Dedifferentiated amniotic fluid mesenchymal stem cell (primary cell): ENCODE measurements around the gene PSMA7.

Experiments
- DNase-seq: peaks from one replicate; pipeline ENCODE4 v3.0.0-alpha.2; 2016; ENCODE audit errors: extremely low spot score

PSMA7 gene

GRCh38 chr20:62143081-62143956 lies at the start of gene PSMA7, which contains the start of gene SS18L1:
Gene PSMA7 (minus strand): TSS chr20:62143394. CDS start chr20:62143303, 91 bp downstream.
Gene SS18L1 (plus strand): TSS chr20:62143769. CDS start chr20:62143821, 52 bp downstream.
- peak; percentile 67 for DNase-seq

DNA sequence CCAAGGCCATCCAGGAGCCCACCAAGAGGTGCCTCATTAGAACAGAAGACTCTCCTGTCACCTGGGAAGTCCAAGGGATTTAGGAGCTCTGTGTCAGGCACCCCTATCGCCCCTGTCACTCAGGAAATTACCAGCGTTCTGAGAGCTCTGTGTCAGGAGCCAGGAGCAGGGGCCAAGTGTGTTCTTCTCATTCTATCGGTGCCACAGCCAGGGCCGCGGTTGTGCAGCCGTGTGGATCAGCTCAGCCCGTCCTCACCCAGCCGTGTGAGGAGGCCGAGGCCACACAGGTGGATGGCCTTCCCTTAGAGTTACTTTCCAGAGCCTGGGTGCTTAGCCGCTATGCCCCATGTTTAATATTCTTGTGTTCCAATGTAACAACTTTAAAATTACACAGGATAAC lies 49.4 kb upstream of the PSMA7 start:
- no peak for DNase-seq

DNA sequence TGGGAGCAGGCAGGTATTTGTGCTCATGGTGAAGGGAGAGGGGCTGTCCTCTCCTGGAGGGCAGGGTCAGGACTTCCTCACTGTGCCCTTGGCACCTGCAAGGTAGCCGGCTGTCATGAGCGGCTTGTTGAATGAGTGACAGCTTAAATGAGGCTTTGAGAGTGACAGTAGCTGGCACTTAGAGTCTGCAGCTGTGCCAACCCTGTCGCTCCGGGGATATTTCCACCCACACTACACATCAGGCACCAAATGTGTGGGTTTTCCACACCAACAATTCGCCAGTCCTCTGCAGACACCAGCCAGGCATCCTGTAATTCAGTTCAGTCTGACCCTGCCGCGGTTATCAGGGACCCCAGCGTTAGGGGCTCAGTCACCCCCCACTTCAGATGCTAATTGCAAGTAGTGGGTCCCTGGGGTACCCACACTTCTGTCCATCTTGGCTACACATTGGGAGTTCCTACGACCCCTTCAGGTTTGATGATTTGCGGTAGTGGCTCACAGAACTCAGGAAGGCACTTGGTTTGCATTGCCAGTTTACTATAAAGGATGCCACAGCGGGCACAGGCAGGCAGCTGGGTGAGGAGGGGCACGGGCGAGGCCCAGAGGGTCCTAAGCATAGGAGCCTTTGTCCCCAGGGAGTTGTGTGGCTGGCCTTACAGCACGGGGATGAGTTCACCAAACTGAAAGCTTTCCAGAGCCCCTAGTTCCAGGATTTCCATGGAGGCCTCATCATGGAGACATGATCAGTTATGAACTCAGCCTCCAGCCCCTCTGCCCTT lies 48.8 kb upstream of the PSMA7 start:
- DNase-seq = no peak

- DNase-seq = no peak
Observed at GRCh38 chr20:62190639-62191411, 47.6 kb upstream of the PSMA7 start.

GRCh38 chr20:62186887-62187866 lies 44.0 kb upstream of the PSMA7 start:
- no peak for DNase-seq

DNA sequence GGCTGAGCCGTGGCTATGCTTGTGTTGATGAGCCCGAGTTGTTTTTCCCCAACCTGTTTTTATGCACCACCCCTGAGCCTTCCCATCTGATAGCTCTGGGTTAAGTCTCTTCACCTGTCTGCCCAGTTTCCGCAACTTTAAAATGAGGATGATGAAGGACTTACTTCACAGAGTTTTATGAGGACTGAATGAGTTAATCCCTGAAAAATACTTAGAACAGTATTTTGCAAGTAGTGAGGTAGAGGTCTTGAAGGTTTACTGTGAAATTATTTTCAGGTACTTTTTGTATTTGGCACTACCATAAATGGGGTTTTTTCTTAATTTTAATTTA lies 42.9 kb upstream of the PSMA7 start:
- no peak for DNase-seq

GRCh38 chr20:62183426-62184142 lies 40.4 kb upstream of the PSMA7 start:
- no peak for DNase-seq

GRCh38 chr20:62182469-62183425 lies 39.6 kb upstream of the PSMA7 start, which contains the start of gene MTG2:
Gene MTG2 (plus strand): TSS chr20:62183028. CDS start chr20:62193421, 10,393 bp downstream.
- peak; percentile 95 for DNase-seq

DNA sequence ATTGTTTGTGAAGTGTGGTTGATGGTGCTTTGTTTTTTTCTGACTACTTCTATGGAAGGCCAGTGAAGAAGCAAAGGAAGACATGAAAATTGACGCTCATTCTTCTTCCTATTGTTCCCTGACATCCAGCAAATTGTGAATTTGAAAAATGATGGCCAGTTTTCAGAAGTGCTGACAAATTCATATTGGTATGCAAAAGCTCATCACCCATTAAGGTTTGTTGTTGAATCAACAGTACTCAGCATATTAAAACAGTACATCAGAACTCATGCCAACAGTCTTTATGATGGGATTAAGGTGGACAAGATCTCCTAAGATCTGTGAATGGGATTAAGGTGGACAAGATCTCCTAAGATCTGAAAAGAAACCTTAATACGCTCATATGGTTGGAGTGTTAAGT lies 38.6 kb upstream of the PSMA7 start:
- no peak for DNase-seq

GRCh38 chr20:62179162-62179504 lies 35.9 kb upstream of the PSMA7 start:
- DNase-seq = no peak

DNA sequence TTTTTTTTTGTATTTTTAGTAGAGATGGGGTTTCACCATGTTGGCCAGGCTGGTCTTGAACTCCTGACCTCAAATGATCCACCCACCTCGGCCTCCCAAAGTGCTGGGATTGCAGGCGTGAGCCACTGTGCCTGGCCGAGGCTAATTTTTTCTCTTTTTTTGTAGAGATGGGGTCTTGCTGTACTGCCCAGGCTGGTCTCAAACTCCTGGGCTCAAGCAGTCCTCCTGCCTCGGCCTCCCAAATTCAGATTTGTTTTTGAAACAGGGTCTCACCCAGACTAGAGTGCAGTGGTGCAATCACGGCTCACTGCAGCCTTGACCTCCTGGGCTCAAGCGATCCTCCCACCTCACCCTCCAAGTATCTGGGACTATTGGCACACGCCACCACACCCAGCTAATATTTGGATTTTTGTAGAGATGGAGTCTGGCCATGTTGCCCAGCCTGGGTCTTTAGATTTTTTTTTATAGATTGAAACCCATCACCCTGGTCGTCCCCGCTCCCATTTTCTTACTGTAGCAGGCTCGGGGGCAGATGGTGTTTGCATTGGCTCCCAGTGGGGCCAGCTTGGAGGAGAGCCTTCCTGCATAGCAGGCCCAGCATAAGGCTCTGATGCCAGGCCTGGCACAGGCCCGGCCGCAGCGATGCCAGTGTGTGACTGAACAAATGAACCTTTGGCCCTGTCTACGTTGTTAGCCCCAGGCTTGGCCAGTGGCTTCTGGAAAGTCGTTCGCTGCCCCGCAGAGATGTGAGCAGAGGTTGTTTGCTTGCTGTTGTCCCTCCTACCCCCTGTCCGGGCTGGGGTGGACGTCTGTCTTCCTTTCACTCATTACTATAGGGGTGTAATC lies 35.3 kb upstream of the PSMA7 start:
- no peak for DNase-seq

DNA sequence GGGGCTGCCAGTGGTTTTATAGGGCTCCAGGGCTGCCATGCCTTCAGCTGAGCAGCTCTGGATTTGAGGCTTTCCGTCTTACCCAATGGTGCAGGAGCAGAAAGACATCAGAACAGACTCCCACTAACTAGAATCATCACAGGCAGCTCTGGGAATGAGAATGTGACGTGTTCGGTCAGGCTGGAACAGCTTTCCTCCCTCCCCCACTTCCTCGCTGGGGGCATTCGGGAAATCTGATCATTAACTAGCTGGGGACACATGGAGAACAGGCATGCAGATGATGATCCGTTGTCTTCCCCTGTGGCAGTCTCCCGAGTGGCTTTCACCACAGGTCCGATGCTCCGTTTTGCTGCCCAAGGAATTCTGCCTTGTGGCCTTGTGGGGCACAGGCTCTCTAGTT lies 34.1 kb upstream of the PSMA7 start:
- DNase-seq = no peak

GRCh38 chr20:62176866-62177265 lies 33.7 kb upstream of the PSMA7 start:
- no peak for DNase-seq

GRCh38 chr20:62175711-62176110 lies 32.5 kb upstream of the PSMA7 start:
- no peak for DNase-seq

DNA sequence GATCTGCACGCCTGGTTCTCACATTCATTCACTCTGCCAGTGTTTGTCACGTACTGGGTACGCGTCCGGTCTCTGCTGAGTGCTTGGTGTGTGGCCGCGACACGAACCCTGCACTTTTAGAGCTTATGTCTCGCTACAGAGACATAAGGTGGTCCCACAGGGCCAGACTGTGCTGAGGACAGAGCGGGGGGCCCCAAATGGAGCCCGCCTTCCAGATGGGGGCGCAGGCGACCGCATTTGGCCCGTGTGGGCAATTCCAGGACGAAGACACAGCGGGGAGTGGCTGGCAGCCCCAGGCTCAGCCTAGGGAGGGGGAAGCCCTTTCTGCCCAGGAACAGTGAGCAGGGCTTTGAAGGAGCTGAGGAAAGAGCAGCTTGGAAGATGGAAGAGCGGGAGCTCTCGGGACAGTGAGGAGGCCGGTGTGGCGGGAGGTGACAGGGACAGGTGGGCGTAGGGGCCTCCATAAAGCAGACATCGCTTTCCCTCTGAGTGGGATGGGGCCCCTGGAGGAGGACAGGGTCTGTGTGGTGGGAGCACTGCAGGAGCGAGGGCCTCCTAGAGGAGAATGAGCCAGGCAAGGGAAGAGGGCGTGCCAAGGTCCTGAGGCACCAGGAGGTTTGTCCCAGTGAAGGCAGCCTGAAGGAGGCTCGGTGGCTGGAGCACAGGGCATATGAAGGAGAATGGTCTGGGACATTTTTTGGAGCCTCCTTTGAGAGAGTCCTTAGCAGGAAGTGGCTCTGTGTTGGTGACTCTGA lies 31.9 kb upstream of the PSMA7 start:
- DNase-seq = no peak

DNA sequence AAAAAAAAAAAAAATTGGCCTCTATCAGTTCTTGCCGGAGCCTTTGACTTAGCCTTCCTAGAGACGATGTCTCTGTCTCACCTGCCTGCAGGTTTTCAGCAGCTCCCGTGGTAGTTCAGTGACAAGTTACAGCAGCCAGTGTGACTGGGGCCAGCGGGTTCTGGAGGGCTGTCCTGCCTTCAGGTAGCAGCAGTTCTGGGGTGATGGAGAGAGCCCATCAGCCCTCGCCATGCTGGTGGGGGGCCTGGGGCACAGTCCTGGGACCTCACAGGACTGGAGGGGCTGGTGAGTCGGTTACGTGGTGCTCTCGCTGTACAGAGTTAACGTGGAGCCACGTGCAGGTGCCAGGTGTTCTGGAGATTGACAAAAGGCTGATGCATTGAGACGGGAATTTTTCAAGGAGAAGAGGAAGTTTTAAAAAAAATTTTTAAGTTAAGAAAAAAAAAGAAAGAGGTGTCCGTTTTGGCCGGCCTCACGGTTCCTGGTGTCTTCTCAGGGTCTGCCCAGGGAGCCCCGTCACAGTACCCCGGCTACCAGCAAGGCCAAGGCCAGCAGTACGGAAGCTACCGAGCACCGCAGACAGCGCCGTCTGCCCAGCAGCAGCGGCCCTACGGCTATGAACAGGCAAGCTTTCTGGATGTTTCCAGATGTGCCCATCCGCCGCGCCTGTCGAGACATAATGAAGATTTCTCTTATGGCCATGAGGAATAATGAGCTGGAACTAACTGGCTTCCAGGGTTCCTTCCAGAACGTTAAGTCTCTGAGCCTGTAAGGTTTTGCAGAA lies 31.0 kb upstream of the PSMA7 start:
- no peak for DNase-seq

- DNase-seq = no peak
Observed at GRCh38 chr20:62172666-62173065, 29.5 kb upstream of the PSMA7 start.
